HG03025 (cell line): ENCODE data around the gene RPUSD1.
A peak's percentile ranks its signal among the peaks of the same experiment; 100 is the strongest.

Experiments
- ATAC-seq: cut with Tn5 transposase; IDR thresholded peaks from one replicate; pipeline ENCODE4 v1.9.1; 2021; ENCODE audit warnings: mild to moderate bottlenecking, moderate library complexity; ENCODE audit not compliant: unreplicated experiment, low FRiP score

RPUSD1 gene

DNA sequence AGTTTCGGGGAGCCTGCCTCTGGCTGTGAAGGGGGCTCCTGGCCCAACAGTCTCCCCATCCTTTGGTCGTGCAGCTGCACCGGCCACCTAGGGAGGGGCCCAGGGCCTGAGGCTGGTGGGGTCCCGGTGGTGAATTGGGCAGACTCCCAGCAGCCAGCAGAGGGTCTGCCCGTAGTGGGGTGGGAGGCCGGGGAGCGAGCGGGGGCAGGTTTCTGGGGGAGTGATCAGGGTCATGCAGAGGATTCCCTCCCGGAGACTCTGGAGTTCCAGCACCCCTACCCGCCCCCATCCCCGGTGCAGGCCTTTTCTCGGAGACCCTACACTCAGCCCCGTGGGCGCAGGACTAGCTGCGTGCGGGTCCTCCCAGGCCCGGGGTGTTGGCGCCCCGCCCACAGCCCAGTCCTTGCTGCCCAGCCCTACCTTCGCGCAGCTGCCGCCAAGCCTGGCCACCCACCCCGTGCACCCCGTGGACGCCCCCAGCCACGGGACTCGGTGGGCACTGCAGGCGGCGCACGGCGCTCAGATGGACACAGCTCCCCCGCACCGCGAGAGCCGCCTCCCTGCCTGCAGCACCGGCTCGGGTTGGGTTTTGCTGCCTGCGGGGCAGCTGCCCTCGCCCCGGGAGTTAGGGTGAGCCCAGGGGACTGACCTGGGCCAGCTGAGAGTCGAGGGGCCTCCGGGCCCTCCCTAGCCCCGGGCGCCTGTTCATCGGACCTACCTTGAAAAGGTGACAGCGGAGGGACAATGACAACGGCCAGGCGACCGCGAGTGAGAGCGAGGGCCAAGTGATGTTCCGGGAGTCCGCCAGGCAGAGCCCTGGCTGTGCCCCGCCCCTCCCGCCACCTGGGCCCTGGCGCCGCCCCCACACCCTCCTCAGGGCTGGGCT, 12.0 kb upstream of the RPUSD1 start, which contains the start of gene GNG13:
TSS of gene GNG13 (minus strand) at position 787 of the 886 bp plus-strand sequence. CDS start 1,657 bp downstream, outside the sequence.
- ATAC-seq: no peak

DNA sequence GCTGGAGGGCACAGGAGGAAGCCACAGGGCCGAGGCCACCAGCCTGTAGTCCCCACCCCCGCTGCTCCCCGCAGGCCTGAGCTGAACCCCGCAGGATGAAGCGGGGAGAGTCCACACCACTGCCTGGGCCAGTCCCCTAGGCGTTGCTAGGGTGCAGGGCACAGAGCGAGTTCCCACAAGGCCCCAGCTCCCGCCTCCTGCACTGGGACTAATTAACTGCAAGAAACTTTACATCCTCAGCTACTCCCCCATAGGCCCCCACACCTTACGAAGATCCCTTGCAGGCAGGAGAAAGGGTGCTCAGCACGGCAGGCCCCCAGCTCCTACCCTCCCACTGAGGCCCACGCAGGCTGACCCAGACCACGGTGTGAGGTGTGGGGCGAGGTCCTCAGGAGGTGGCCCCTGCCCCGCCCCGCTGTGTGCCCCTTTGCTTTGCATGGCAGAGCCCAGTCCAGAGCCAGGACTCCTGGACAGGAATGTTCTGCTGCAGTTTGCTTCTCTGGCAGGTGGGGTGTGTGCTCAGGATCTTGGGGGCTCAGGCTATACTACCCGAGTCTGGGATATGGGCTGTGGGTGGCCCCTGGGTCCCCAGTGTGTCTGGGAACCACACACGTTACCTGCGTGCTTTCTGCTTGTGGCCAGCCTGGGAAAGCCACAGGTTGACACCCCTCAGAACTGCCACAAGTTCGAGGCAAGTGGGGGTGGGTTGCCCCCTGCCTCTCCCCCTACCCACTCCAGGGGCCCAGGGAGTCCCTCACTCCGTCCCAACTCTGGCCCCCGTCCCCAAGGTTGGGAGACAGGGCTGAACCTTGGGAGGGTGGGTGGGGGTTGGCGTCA, 11.1 kb upstream of the RPUSD1 start:
- ATAC-seq: no peak

DNA sequence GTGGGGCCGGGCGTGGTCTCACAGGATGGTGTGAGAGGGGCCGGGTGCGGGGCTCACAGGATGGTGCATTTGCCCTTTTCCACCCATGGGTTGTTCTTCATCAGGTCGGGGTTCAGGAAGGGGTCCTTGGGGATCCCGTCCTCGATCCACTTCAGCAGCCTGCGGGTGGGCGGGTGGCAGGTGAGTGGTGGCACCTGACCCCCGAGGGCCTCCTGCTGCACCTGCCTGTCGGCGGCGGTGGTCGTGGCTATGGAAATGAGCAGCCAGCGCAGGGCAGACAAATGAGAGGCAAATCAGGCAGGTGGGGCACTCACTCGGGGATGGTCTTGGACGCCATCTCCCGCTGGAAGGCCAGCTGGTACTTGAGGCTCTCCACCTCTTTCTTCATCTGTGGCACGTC, 10.5 kb upstream of the RPUSD1 start:
- ATAC-seq: no peak

DNA sequence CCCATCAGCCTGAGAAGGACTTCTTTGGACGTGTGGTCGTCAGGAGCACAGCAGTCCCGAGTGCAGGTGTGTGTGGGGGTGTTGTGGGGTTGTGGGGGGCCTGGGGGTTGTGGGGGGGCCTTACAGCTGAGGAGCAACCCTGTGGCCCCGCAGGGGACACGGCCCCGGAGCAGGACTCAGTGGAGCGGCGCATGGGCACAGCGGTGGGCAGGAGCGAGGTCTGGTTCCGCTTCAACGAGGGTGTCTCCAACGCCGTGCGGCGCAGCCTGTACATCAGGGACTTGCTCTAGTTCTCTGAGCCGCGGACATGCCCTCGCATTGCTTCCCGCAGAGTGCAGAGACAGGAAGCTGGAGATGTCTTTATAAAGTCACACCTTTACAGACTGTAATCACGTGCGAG, 9.5 kb upstream of the RPUSD1 start:
- ATAC-seq: no peak

DNA sequence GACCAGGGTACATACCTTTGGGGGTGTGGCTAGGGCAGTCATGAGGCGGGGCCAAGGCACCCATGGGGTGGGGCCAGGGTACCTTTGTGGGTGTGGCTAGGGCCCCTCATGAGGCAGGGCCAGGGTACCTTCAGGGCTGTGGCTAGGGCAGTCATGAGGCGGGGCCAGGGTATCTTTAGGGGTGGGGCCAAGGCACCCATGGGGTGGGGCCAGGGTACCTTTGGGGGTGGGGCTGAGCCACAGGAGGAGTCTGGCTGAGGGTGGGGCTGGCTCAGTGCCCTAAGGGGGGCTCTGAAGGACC, 8.9 kb upstream of the RPUSD1 start:
- ATAC-seq: no peak

DNA sequence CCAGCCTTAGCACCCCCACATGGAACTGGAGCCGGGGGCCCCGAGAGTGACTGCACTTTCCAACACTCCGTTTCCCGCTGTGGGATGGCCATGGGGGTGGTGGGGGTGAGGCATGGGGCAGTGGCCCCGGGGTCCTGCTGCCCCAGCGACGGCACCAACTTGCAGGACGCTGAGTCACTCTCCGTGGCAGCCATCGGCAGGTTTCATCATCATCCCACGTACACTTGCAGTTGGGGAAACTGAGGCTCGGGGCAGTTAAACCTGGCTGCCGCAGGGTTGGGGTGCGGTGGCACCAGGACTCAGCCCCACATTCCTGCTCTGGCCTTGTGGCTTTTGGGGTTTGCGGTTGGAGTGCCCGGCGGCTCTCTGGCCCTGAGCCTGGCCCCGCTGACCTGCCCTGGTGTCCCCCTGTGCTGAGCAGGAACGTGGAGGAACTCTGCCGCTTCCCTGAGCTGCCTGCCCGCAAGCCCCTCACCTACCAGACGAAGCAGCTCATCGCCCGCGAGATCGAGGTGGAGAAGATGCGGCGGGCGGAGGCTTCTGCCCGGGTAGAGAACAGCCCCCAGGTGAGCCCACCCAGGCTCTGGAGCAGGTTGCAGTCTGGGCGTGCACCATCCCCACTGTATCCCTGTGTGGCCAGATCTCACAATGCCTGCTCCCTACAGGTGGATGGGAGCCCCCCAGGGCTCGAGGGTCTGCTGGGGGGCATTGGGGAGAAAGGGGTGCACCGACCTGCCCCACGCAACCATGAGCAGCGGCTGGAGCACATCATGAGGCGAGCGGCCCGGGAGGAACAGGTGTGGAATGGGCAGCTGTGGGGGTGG, 8.3 kb upstream of the RPUSD1 start:
- ATAC-seq: no peak

DNA sequence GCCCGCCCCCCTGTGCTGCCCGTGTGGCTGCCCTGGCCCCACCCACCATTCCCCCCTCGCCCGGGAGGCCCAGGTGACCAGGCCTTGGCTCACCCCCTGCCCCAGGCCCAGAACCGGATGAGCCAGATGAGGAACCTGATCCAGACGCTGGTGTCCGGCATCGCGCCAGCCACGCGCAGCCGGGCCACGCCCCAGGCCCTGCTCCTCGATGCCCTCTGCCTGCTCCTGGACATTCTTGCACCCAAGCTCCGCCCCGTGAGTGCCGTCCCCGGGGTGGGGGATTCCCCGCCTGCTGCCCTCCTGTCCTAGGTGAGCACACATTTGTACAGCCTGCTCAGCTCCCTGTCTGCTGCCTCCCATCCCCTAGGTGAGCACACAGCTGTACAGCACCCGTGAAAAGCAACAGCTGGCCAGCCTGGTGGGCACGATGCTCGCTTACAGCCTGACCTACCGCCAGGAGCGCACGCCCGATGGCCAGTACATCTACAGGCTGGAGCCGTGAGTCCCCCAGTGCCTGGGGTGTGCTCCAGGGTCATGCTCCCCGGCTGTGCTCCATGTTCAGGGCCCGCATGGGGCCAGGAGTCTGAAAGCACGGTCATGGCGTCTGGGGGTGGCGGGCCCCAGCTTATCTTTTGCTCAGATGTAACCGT, 7.5 kb upstream of the RPUSD1 start:
- ATAC-seq: no peak

DNA sequence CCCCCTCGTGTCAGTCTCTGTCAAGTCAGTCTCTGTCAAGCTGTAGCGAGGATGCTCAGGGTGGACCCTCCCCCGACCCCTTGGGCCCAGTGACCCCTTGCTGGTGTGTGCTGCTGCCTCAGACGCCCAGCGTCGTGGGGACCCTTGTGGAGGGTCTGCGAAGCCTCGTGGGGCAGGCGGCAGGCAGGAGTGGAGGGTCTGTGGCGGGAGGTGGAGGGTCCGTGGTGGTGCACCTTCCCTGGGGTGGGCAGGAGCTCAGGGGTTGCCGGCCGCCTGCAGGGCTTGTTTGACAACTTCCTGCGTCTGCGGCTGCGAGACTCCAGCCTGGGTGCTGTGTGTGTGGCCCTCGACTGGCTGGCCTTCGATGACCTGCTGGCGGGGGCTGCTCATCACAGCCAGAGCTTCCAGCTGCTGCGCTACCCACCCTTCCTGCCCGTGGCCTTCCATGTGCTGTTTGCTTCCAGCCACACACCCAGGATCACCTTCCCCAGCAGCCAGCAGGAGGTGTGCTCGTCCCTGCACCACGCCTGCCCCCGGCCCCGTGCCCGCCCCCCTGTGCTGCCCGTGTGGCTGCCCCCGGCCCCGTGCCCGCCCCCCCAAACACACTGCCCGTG, 6.8 kb upstream of the RPUSD1 start:
- ATAC-seq: no peak

DNA sequence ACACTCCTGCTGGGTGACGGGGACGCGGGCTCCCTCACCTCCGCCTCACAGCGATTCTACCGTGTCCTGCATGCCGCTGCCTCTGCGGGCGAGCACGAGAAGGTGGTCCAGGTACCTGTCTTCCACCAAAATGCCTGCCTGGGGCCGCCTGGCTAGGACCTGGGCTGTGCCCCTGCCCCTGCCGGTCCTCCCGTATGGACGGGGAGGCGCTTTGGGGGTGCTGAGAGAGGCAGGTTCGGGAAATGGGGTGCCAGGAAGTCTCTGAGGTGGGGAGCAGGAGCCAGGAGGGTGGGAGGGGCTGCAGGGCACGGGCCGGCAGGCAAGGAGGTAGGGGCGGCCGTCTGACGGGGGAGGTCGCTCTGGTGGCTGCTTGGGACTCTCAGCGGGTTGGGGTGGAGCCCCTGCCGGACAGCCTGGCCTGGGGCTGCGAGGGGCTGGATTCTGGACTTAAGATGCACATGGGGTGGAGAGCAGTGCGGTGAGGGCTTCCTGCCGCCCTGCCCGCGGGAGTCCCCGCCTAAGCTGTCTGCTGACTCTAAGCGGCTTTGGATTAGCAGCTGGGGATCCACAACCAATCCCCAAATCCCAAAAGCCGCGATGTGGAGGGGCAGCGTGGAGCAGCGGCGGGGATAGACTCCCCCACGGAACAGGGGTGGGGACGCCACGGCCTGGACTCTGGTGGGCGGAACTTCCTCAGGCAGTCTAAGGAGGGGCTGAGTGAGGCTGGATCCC, 6.1 kb upstream of the RPUSD1 start:
- ATAC-seq: no peak

DNA sequence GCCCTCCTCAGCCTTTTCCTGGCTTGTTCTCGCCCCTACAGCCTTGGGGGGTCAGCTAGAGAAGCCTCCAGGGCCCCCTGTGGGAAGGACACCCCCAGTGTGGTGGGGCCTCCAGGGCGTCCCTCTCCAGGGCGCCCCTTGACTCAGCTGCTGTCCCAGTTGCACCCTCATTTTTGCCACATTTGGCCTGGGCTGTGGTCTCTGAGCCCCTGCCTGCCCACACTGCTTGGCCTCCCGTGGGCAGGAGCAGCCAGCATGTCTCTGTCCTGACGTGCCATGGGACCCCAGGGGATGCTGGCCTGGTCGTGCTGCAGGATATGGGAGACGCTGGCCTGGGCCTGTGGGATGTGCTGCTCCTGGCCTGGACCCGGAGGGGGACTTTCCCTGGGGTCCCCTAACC, 5.2 kb upstream of the RPUSD1 start:
- ATAC-seq: no peak

DNA sequence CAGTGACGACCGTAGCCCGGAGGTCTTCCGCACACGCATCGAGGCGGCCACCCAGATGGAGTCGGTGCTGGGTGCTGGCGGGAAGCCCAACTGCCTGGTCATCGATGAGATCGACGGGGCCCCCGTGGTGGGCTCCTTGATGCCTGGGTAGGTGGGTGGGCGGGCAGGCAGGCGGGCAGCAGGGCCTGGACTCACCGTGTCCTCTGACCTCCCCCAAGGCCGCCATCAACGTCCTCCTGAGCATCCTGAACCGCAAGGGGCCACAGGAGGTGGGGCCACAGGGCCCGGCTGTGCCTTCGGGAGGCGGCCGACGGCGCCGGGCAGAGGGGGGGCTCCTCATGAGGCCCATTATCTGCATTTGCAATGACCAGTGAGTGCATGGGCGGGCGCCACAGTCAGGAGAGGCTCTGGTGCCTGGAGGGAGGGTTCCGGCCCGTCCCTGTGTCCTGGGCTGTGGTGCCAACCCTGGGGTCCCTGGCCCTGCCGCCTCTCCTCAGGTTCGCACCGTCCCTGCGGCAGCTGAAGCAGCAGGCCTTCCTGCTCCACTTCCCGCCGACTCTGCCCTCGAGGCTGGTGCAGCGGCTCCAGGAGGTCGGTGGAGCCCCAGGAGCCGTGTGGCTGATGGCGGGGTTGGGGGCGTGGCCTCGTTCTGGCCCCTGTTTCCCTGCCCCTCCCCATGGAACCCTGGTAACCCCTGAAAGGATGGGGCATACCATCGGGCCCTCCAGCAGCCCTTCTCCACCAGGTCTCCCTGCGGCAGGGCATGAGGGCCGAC, 4.2 kb upstream of the RPUSD1 start:
- no peak for ATAC-seq

DNA sequence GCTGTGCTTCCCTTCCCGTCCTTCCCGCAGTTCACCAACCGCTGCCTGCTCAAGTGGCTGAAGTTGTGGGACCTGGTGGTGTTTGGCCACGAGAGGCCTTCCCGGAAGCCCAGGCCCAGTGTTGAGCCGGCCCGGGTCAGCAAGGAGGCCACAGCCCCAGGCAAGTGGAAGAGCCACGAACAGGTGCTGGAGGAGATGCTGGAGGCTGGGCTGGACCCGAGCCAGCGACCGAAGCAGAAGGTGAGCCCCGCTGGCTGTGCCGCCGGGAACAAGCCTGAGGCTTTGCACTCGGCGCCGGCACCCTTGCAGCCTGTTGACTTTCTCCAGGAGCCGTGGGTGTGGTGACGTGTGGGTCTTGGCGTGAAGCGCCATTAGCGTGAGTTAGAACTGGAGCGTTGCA, 3.0 kb upstream of the RPUSD1 start:
- no peak for ATAC-seq

DNA sequence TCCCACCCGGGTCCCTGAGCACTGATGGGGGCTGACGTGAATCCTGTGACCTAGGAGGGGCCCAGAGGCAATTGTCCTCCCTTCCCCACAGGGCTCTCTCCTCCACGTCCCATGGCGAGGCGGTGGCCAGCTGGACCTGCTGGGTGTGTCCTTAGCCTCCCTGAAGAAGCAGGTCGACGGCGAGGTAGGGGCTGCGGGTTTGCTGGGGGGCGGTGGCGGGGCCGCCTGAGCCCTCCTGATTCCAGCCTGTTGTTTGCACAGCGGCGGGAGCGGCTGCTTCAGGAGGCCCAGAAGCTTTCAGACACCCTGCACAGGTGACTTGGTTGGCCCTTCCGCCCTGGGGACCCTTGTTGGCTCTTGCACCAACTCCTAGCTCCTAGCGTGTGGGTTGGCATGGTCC, 1.9 kb upstream of the RPUSD1 start:
- no peak for ATAC-seq

DNA sequence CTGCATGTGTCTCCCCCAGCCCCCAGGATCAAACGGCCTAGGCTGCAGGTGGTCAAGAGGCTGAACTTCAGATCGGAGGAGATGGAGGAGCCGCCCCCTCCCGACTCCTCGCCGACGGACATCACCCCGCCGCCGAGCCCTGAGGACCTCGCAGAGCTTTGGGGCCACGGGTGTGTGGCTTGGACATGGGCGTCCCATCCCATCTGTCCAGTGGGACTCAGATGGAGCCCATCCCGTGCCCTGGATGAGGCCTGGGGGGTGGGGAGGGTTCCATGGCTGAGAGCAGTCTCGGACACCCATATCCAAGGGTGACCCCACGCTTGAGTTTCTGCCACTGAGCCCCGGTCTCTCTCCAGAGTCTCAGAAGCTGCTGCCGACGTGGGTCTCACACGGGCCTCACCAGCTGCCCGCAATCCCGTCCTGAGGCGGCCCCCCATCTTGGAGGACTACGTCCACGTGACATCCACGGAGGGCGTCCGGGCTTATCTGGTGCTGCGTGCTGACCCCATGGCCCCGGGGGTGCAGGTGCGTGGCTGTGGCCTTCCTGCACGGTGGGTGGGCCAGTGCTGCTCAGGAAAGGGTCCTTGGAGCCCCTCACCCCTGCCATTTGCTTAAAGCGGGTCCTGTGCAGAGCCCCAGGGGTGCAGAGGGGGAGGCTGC, 1.1 kb upstream of the RPUSD1 start:
- no peak for ATAC-seq

DNA sequence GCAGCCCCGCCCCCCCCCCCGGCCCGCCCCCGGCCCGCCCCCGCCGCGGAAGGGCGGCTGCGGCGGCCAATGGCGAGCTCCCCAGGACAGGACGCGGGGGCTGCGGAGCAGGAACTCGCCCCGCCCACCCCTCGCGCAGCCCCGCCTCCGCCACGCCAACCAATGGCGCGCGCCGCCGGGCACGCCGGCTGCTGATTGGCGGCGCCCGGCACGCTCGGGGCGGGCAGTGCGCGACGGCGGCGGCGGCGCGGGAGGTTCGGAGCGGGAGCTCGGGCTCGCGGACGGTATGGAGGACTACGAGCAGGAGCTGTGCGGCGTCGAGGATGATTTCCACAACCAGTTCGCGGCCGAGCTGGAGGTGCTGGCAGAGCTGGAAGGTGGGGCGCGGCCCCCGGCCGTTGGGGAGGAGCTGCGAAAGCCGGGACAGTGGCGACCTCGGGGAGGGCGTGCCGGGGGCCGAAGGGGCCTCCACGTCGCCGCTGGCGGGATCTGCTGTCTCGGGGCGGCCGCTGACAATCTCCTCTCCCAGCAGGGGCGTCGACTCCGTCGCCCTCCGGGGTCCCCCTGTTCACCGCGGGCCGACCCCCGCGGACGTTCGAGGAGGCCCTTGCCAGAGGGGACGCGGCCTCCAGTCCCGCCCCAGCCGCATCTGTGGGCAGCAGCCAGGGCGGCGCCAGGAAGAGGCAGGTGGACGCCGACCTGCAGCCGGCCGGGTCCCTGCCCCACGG, 382 bp upstream of the RPUSD1 start, which contains the start of gene CHTF18:
TSS of gene CHTF18 (plus strand) at position 222 of the 728 bp plus-strand sequence. CDS start at position 287, 65 bp downstream.
- ATAC-seq: peak; percentile 44

DNA sequence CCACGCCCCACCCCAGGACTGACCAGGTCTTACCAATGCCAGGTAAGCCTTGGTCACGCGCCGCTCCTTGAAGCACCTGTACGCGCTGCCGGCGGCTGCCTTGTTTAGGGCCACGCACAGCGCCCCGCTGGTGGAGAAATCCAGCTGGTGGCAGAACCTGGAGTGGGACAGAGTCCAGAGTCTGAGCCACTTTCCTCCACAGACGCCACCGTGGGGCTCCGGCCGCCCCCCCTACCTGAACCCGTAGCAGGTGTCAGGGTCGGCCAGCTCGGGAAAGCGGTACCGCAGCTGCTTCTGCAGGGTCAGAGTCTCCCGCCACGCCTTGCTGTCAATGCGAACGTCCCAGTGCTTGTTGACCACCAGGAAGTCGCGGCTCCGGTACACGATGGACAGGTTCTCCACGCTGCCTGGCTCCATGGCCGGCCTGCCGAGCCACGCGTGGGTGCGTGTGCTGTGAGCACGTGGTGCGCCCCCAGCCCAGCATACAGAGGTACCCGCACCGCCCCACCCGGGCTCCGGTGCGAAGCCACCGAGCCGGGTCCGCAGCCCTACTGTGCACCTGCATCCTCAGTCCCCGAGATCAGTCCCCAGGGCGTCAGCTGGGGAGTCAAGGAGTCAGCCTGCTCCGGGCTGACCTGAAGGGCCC, 737 bp downstream of the RPUSD1 start:
- no peak for ATAC-seq
